ENCODE data around the gene TYRP1.

GRCh38 chr9:12730927-12731326 lies 37.7 kb downstream of the TYRP1 start:
- TF ChIP-seq POLR2A (IDR thresholded peaks at IDR 0.05) = no peak
- TF ChIP-seq CTCF (IDR thresholded peaks at IDR 0.05) = no peak
- TF ChIP-seq EP300 (IDR thresholded peaks at IDR 0.05) = no peak
- TF ChIP-seq POLR2AphosphoS5 (IDR thresholded peaks at IDR 0.05) = no peak

Data from stomach (tissue), 4 donors.